D721Med (cell line): Measurements from ENCODE around the gene COBL.

Source experiments
- DNase-seq: peaks from one replicate; pipeline ENCODE4 v3.0.0; 2011; ENCODE audit warnings: low spot score; ENCODE audit not compliant: insufficient read length
- FAIRE-seq: peaks from 2 replicates; lab custom pipeline; 2011; peaks lifted over from hg19 to GRCh38; lab: Jason Lieb, UNC
- TF ChIP-seq, protein P1 (sequence below): IDR thresholded peaks from 2 replicates; pipeline ENCODE4 v1.5.1; 2012; ENCODE audit warnings: mild to moderate bottlenecking, control low read depth; ENCODE audit not compliant: insufficient read depth; ENCODE audit errors: missing control alignments

The COBL gene

DNA sequence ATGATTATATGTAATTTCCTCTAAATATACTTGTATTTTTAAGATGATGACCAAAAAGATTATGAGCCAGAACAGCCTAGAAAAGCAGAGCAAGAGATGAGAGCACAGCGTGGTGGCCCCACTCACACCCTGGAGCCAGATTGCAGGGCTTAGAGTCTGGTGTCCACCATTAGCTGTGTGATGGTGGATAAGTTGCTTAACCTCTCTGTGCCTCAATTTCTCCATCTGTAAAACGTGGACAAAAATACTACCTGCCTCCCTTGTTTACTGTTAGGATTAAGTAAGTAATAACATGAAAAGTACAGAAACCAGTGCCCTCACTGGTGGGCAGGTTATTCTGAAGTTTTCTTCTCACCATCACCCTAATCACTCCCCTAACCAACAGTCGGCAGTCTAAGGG lies 212.3 kb downstream of the COBL start:
- TF ChIP-seq, protein P1, sequence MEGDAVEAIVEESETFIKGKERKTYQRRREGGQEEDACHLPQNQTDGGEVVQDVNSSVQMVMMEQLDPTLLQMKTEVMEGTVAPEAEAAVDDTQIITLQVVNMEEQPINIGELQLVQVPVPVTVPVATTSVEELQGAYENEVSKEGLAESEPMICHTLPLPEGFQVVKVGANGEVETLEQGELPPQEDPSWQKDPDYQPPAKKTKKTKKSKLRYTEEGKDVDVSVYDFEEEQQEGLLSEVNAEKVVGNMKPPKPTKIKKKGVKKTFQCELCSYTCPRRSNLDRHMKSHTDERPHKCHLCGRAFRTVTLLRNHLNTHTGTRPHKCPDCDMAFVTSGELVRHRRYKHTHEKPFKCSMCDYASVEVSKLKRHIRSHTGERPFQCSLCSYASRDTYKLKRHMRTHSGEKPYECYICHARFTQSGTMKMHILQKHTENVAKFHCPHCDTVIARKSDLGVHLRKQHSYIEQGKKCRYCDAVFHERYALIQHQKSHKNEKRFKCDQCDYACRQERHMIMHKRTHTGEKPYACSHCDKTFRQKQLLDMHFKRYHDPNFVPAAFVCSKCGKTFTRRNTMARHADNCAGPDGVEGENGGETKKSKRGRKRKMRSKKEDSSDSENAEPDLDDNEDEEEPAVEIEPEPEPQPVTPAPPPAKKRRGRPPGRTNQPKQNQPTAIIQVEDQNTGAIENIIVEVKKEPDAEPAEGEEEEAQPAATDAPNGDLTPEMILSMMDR, result no peak
- DNase-seq, result no peak
- FAIRE-seq, result no peak

DNA sequence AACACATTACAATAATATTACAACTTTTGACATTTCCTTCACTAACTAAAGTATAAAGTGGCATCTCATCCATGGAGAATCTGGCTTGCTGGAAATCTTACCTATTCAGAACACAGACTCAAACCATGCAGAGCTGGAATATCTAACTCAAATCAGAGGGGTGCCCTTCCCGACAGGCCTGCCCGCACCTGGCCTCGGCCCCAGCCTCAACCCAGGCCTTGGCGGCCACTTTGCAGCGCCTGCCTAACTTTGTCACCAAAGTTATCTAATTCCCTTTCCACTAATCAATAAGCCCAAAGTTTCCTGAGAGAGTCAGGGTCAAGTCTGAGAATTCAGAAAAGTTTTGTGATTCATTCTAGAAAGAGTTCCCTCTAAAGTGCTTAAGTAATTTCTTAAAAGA lies 212.9 kb downstream of the COBL start:
- FAIRE-seq, result no peak
- no peak for DNase-seq
- TF ChIP-seq, protein P1, result no peak

DNA sequence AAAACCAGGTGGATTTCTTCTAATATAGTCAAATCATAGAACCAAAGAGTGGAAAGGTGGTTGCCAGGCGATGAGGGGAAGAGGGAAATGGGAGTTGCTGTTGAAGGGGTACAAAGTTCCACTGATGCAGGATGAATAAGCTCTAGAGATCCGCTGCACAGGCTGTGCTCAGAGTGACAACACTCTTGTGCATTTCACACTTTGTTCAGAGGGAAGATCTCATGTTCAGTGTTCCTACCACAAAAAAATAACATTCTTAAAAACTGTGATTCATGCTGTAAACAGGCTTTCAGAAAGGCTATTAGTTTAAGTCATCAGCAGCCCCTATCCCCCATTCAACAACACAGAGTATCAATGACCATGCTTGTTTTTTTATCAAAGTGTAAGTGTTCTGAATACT lies 213.8 kb downstream of the COBL start:
- DNase-seq (no peak), FAIRE-seq (no peak)
- TF ChIP-seq, protein P1, result no peak

DNA sequence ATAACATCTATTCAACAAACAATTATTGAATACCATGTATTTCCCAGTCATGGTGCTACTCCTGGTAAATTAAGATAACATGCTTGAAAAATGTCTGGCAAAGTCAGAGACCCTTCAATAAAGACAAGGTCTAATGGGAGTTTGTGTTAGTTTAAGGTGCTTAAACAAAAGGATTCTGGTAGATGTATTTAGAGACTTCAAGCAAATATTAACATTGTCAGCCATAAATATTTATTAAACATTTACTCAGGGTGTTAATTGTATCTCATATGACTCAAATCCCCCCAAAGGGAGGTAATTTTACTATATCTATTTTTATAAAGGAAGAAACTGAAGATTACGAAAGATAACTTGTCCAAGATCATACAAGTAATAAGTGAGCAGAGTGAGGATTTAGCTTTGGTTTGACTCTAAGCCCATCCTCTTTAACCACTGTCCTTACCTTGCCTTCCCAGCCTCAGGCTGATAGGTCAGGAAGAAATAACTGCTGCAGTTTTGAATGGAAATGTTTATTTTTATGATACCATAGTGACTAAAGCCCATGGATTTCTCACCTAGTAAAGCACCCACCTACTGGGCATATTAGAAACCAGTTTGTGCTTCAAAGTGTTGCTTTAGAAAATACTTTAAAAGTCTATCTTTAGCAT lies 215.4 kb downstream of the COBL start:
- TF ChIP-seq, protein P1, result no peak
- FAIRE-seq (no peak), DNase-seq (no peak)

DNA sequence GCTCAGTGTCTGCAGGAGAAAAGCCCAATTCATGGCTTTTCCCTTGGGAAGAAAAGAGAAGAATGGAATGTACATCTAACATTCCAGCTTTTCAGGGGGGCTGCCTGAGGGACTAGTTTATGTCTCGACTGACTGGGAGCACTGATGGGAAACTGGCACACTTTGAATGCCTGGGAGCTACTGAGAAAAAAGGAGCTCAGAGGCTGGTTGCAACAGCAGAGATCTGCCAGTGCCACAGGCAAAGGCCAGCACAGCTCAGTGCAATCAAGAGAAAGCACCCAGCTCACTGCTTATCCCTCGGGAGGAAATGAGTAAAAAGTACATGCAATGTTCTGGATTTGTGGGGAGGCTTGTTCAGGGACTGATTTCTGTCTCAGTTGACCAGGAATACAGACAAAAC lies 226.2 kb downstream of the COBL start:
- DNase-seq (no peak), FAIRE-seq (no peak)
- TF ChIP-seq, protein P1, result no peak

DNA sequence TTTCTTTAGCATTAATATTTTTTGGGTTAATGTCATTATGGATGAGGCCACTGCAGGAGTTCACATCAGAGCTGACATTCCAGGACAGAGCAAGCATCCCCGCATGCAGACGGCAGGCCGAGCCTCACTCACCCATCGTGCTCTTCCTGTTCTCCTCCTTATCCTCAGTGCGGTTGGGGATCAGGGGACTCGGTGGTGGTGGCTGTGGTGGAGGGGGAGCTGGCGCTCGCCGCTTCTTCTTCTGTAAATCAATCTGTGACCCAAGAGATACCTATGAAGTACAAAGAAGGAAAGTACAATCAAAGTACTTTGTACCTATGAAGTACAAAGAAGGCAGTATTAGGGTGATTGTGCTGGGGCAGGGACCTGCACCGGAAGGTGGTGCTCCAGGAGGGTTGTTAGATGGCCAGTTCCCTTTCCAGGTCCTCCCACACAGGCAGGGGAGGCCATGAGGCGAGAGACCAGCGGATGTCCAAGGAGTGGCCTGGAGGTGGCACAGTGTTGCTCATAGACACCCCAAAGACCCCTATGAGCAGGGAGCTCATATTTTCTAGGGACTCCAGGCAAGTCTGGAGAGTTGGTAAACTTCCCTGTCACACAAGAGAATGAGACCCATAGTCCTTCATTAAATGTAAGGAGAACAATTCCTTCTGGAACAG lies 231.4 kb downstream of the COBL start:
- no peak for FAIRE-seq

More for the DNA sequence above, 231.4 kb downstream of the COBL start:
- TF ChIP-seq, protein P1, result no peak
- no peak for DNase-seq
